ENCODE measurements around the gene SCAI. TPM values are rescaled to one million over a fixed set of nuclear protein-coding genes. Genes with fewer than 3 reads are reported as not detected.
"Not testable (repeated sequence)": the region's sequence is repeated elsewhere in the genome, so short reads cannot be mapped to it uniquely, and the experiment has no call there.

SCAI gene
- total RNA-seq, 1 donor from 2014 or later = 13.4 TPM

DNA sequence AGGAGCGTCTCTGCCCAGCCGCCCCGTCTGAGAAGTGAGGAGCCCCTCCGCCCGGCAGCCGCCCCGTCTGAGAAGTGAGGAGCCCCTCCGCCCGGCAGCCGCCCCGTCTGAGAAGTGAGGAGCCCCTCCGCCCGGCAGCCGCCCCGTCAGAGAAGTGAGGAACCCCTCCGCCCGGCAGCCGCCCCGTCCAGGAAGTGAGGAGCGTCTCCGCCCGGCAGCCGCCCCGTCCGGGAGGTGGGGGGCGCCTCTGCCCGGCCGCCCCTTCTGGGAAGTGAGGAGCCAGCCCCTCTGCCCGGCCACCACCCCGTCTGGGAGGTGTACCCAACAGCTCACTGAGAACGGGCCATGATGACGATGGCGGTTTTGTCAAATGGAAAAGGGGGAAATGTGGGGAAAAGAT lies 34.8 kb downstream of the SCAI start:
- H3K27ac Mint-ChIP-seq, H3K27me3 Mint-ChIP-seq: not testable (repeated sequence)
- peaks cover 11% of the 10 kb centered on the region for H3K9me3 Mint-ChIP-seq

GRCh38 chr9:125106285-125106893 lies 36.9 kb downstream of the SCAI start:
- Mint-ChIP-seq H3K27me3 (no peaks in the 10 kb centered on the region), H3K9me3 (no peaks in the 10 kb centered on the region), H3K4me3 (no peak overlapping the region), H3K36me3 (ENCODE audit: low read depth) (peaks cover 11% of the 10 kb centered on the region), H3K27ac (no peak overlapping the region), H3K4me1 (peaks cover 11% of the 10 kb centered on the region)
- no peak for DNase-seq
- intact Hi-C loops (cut with micrococcal nuclease) = no loop called here

More for the DNA sequence above, 34.8 kb downstream of the SCAI start:
- H3K4me3 Mint-ChIP-seq; intact Hi-C loops (cut with micrococcal nuclease); H3K4me1 Mint-ChIP-seq; DNase-seq: not testable (repeated sequence)
- peaks cover 23% of the 10 kb centered on the region for H3K36me3 Mint-ChIP-seq (ENCODE audit: low read depth)

DNA sequence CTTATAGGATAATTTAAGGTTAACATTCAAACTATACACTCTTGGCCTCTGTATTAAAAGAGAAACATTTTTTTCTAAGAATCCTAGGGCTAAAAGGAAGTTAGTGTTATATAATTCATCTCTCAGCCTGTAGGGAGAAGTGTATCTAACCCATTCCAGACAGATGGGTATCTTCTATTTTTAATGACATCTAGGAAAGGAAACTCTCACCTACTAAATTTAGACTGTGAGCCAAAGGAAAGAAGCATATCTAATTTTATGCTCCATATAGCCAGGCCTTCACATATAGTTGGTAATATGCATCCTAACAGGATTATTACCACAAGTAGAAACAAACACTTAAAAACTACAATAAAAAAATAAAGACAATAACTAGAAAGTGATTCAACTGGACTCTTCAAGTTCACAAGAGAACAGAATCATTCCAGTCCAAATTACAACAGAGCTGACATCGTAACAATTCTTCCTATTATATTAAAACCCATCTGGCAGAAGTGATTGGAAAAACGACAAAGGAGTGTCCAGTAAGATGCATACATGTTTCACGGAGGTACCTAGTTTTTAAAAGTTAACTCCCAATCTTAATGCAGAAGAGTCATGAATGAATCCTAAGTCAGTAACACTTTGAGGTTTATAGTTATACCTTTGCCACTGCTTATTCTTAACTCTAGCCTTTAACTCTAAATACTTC lies 39.4 kb downstream of the SCAI start:
- peaks cover 9% of the 10 kb centered on the region for H3K4me1 Mint-ChIP-seq
- H3K36me3 Mint-ChIP-seq (ENCODE audit: low read depth) = peaks cover 2% of the 10 kb centered on the region
- intact Hi-C loops (cut with micrococcal nuclease) = no loop called here
- H3K27ac Mint-ChIP-seq = no peak overlapping the region
- H3K27me3 Mint-ChIP-seq = no peaks in the 10 kb centered on the region
- H3K9me3 Mint-ChIP-seq = no peaks in the 10 kb centered on the region
- no peak for DNase-seq
- H3K4me3 Mint-ChIP-seq = no peak overlapping the region

- DNase-seq = no peak
- no peak overlapping the region for H3K4me3 Mint-ChIP-seq
- intact Hi-C loops (cut with micrococcal nuclease) = no loop called here
- peaks cover 2% of the 10 kb centered on the region for H3K36me3 Mint-ChIP-seq (ENCODE audit: low read depth)
- H3K4me1 Mint-ChIP-seq = peaks cover 9% of the 10 kb centered on the region
- no peak overlapping the region for H3K27ac Mint-ChIP-seq
- no peaks in the 10 kb centered on the region for H3K9me3 Mint-ChIP-seq
- no peaks in the 10 kb centered on the region for H3K27me3 Mint-ChIP-seq
These were observed 40.3 kb downstream of the SCAI start for GRCh38 chr9:125103021-125103420.

DNA sequence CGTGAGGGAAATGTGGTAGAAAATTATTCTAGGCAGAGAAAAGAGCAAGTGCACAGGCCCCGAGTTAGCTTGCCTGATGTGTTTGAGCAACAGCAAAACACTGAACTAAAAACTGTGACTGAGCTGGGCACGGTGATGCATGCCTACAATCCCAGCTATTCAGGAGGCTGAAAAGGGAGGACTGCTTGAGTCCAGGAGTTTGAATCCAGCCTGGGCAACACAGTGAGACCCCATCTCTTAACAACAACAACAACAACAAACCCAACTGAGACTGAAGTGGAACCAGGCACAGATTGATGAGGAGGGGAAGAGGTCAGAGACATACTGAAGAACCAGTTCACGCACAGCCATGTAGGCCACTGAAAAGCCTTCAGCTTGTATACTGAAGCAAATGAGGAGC lies 42.5 kb downstream of the SCAI start:
- no peaks in the 10 kb centered on the region for H3K27me3 Mint-ChIP-seq
- DNase-seq = no peak
- peaks cover 8% of the 10 kb centered on the region for H3K9me3 Mint-ChIP-seq
- intact Hi-C loops (cut with micrococcal nuclease) = no loop called here
- H3K27ac Mint-ChIP-seq = no peak overlapping the region
- no peak overlapping the region for H3K4me3 Mint-ChIP-seq
- H3K36me3 Mint-ChIP-seq (ENCODE audit: low read depth) = peaks cover 7% of the 10 kb centered on the region
- peaks cover 11% of the 10 kb centered on the region for H3K4me1 Mint-ChIP-seq

GRCh38 chr9:125099816-125100215 lies 43.5 kb downstream of the SCAI start:
- Mint-ChIP-seq H3K9me3 (peaks cover 8% of the 10 kb centered on the region), H3K4me3 (no peak overlapping the region)
- intact Hi-C loops (cut with micrococcal nuclease) = no loop called here

DNA sequence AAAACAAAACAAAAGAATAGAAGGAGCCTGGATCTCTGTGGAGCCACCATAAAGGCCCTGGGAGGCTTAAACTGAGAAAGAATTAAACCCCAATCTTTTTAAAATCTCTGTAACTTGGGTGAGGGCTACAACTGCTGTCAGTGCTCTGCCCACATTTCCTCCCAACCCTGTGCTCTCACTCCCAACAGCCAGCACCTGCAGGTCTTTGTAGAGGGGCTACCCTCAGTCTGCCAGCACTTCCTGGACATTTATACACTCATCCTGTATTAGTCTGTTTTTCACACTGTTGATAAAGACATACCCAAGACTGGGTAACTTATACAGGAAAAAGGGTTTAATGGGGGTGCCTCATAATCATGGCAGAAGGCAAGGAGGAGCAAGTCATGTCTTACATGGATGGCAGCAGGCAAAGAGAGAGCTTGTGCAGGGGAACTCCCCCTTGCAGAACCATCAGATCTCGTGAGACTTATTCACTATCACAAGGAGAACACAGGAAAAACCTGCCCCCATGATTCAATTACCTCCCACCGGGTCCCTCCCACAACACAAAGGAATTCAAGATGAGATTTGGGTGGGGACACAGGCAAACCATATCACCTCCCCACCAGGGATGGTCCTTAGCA lies 47.4 kb downstream of the SCAI start:
- intact Hi-C loops (cut with micrococcal nuclease) = no loop called here
- H3K27me3 Mint-ChIP-seq = no peaks in the 10 kb centered on the region
- no peak for DNase-seq
- H3K36me3 Mint-ChIP-seq (ENCODE audit: low read depth) = peaks cover 20% of the 10 kb centered on the region
- H3K27ac Mint-ChIP-seq = no peak overlapping the region
- peaks cover 3% of the 10 kb centered on the region for H3K4me1 Mint-ChIP-seq
- H3K9me3 Mint-ChIP-seq = peaks cover 14% of the 10 kb centered on the region
- H3K4me3 Mint-ChIP-seq = no peak overlapping the region

More at GRCh38 chr9:125099816-125100215, 43.5 kb downstream of the SCAI start:
- H3K4me1 Mint-ChIP-seq = peaks cover 11% of the 10 kb centered on the region
- H3K27me3 Mint-ChIP-seq = no peaks in the 10 kb centered on the region
- DNase-seq = no peak
- peaks cover 12% of the 10 kb centered on the region for H3K36me3 Mint-ChIP-seq (ENCODE audit: low read depth)
- H3K27ac Mint-ChIP-seq = no peak overlapping the region

DNA sequence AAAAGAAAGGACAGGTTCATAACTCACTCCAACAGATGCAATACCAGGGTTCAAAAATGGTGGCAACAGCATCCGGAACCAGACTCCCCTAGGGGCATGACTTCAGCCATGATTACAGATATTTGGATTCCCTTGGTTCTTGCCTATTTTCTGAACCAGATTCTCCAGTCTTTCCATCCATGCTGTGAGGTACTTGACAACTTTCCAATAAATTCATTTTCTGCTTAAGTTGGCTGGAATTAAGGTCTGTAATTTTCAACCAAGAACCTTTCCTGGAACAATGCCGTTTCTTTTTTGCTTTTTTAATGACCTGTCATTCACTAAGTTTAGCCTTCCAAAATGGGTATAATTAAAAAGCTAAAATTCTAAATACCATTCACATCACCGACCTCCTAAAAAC lies 52.2 kb downstream of the SCAI start:
- intact Hi-C loops (cut with micrococcal nuclease) = no loop called here
- Mint-ChIP-seq H3K27me3 (no peaks in the 10 kb centered on the region), H3K4me1 (peaks cover 10% of the 10 kb centered on the region), H3K9me3 (peaks cover 9% of the 10 kb centered on the region), H3K4me3 (no peak overlapping the region), H3K36me3 (ENCODE audit: low read depth) (peaks cover 21% of the 10 kb centered on the region), H3K27ac (no peak overlapping the region)
- no peak for DNase-seq

- no peak for DNase-seq
- Mint-ChIP-seq H3K9me3 (peaks cover 7% of the 10 kb centered on the region), H3K36me3 (ENCODE audit: low read depth) (peaks cover 16% of the 10 kb centered on the region), H3K4me1 (peaks cover 10% of the 10 kb centered on the region), H3K27me3 (no peaks in the 10 kb centered on the region), H3K4me3 (no peak overlapping the region), H3K27ac (peak overlapping the region; percentile 25)
- intact Hi-C loops (cut with micrococcal nuclease) = no loop called here
These were observed 54.0 kb downstream of the SCAI start for GRCh38 chr9:125089331-125089730.

- no peak overlapping the region for H3K4me3 Mint-ChIP-seq
- H3K36me3 Mint-ChIP-seq (ENCODE audit: low read depth) = peaks cover 13% of the 10 kb centered on the region
- DNase-seq = no peak
- peaks cover 7% of the 10 kb centered on the region for H3K9me3 Mint-ChIP-seq
- intact Hi-C loops (cut with micrococcal nuclease) = no loop called here
- peaks cover 10% of the 10 kb centered on the region for H3K4me1 Mint-ChIP-seq
- no peaks in the 10 kb centered on the region for H3K27me3 Mint-ChIP-seq
- H3K27ac Mint-ChIP-seq = no peak overlapping the region
These were observed 54.6 kb downstream of the SCAI start for GRCh38 chr9:125088752-125089151.

- intact Hi-C loops (cut with micrococcal nuclease) = no loop called here
- Mint-ChIP-seq H3K27me3 (no peaks in the 10 kb centered on the region), H3K4me3 (no peak overlapping the region), H3K9me3 (peaks cover 16% of the 10 kb centered on the region), H3K36me3 (ENCODE audit: low read depth) (peaks cover 28% of the 10 kb centered on the region), H3K4me1 (peaks cover 10% of the 10 kb centered on the region), H3K27ac (no peak overlapping the region)
- no peak for DNase-seq
These were observed 57.4 kb downstream of the SCAI start for GRCh38 chr9:125085703-125086477.

GRCh38 chr9:125082197-125082596 lies 61.1 kb downstream of the SCAI start:
- H3K27me3 Mint-ChIP-seq; H3K4me1 Mint-ChIP-seq; H3K4me3 Mint-ChIP-seq; DNase-seq; intact Hi-C loops (cut with micrococcal nuclease); H3K27ac Mint-ChIP-seq: not testable (repeated sequence)
- H3K9me3 Mint-ChIP-seq = peaks cover 29% of the 10 kb centered on the region
- H3K36me3 Mint-ChIP-seq (ENCODE audit: low read depth) = peaks cover 32% of the 10 kb centered on the region

- H3K9me3 Mint-ChIP-seq = peaks cover 29% of the 10 kb centered on the region
- intact Hi-C loops (cut with micrococcal nuclease) = not testable (repeated sequence)
These were observed 62.5 kb downstream of the SCAI start for GRCh38 chr9:125080797-125081196.

DNA sequence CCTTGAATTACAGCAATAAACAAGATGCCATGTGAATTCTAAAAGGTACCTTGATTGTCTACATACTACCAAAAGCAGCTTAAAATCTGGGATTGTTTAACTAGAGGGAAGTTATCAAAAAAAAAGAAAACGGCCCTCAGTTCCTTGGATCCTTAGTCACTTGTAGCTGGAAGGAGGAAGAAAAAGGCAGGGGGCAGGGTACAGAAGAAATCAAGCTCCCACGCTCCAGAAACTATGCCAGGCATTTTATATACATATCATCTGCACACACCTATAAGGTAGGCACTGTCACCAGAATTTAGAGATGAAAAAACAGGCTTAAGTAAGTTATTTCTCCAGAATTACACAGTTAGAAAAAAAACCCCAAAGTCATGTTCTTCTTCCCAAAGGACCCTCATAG lies 63.4 kb downstream of the SCAI start:
- H3K4me3 Mint-ChIP-seq = no peak overlapping the region

More at GRCh38 chr9:125080797-125081196, 62.5 kb downstream of the SCAI start:
- H3K4me3 Mint-ChIP-seq, H3K27ac Mint-ChIP-seq, H3K4me1 Mint-ChIP-seq, H3K27me3 Mint-ChIP-seq, DNase-seq: not testable (repeated sequence)
- peaks cover 30% of the 10 kb centered on the region for H3K36me3 Mint-ChIP-seq (ENCODE audit: low read depth)

More for the DNA sequence above, 63.4 kb downstream of the SCAI start:
- H3K27me3 Mint-ChIP-seq = no peaks in the 10 kb centered on the region
- no peaks in the 10 kb centered on the region for H3K4me1 Mint-ChIP-seq
- no peak for DNase-seq
- H3K9me3 Mint-ChIP-seq = peaks cover 29% of the 10 kb centered on the region
- H3K36me3 Mint-ChIP-seq (ENCODE audit: low read depth) = peaks cover 30% of the 10 kb centered on the region
- intact Hi-C loops (cut with micrococcal nuclease) = no loop called here
- no peak overlapping the region for H3K27ac Mint-ChIP-seq

All from activated CD4-positive, alpha-beta T cell treated with anti-CD3 and anti-CD28 coated beads, Interleukin-2, amount 10 ng/mL, durations not matched to agents 24 days and 14 days (primary cell).